Hepatocyte (in vitro differentiated cells): ENCODE measurements around the gene GMDS. TPM values are rescaled to one million over a fixed set of nuclear protein-coding genes. Genes with fewer than 3 reads are reported as not detected.

Source experiments
- DNase-seq: peaks from one replicate; pipeline ENCODE4 v3.0.0-alpha.2; 2016; ENCODE audit warnings: low spot score
- H2AFZ ChIP-seq: fragments of 200-600 bp; sonication (generic); 2 replicates; pipeline ENCODE4 v1.6.0; 2016; ENCODE audit warnings: antibody characterized with exemption, mild to moderate bottlenecking
- H3K27ac ChIP-seq: fragments of 200-600 bp; sonication (generic); 2 replicates; pipeline ENCODE4 v1.5.1; 2016; ENCODE audit warnings: mild to moderate bottlenecking
- H3K27me3 ChIP-seq: fragments of 200-600 bp; sonication (generic); 2 replicates; pipeline ENCODE4 v1.6.1; 2016
- H3K36me3 ChIP-seq: fragments of 200-600 bp; sonication (generic); replicated peaks from 2 replicates; pipeline ENCODE4 v1.5.1; 2016; ENCODE audit warnings: low read depth; ENCODE audit not compliant: insufficient read depth
- H3K4me1 ChIP-seq: fragments of 200-600 bp; sonication (generic); 2 replicates; pipeline ENCODE4 v1.5.1; 2016; ENCODE audit warnings: mild to moderate bottlenecking, moderate library complexity; ENCODE audit not compliant: insufficient read depth
- H3K4me2 ChIP-seq: fragments of 200-600 bp; sonication (generic); 2 replicates; pipeline ENCODE4 v1.6.0; 2016
- H3K4me3 ChIP-seq: fragments of 200-600 bp; sonication (generic); 2 replicates; pipeline ENCODE4 v1.5.1; 2016; ENCODE audit warnings: mild to moderate bottlenecking
- H3K79me2 ChIP-seq: fragments of 200-600 bp; sonication (generic); 2 replicates; pipeline ENCODE4 v1.6.0; 2017; ENCODE audit warnings: mild to moderate bottlenecking
- H3K9me2 ChIP-seq: fragments of 200-600 bp; sonication (generic); replicated peaks from 2 replicates; pipeline ENCODE4 v1.6.0; 2017; ENCODE audit warnings: mild to moderate bottlenecking; ENCODE audit not compliant: insufficient read depth
- H3K9me3 ChIP-seq: fragments of 200-600 bp; sonication (generic); 2 replicates; pipeline ENCODE4 v1.5.1; 2016; ENCODE audit warnings: low read depth, mild to moderate bottlenecking
- H4K20me1 ChIP-seq: fragments of 200-600 bp; sonication (generic); 2 replicates; pipeline ENCODE4 v1.6.0; 2016; ENCODE audit warnings: mild to moderate bottlenecking; ENCODE audit not compliant: insufficient read depth, poor library complexity, severe bottlenecking
- EZH2 ChIP-seq: fragments of 200-600 bp; sonication (generic); IDR thresholded peaks from 2 replicates; pipeline ENCODE4 v1.6.1; 2016; ENCODE audit warnings: antibody characterized with exemption, mild to moderate bottlenecking, borderline replicate concordance
- EZH2phosphoT487 ChIP-seq: fragments of 200-600 bp; sonication (generic); IDR thresholded peaks from one replicate; pipeline ENCODE4 v1.6.1; 2018; ENCODE audit warnings: antibody characterized with exemption, mild to moderate bottlenecking, low read depth, moderate library complexity; ENCODE audit not compliant: unreplicated experiment, severe bottlenecking
- WGBS: methylation state at CpG from one replicate; pipeline ENCODE4 v1.1.6; 2016; ENCODE audit warnings: low lambda C conversion rate; ENCODE audit errors: missing lambda C conversion rate; 5-methylcytosine and 5-hydroxymethylcytosine counted together
- polyA plus RNA-seq: library from polyadenylated mRNA; unstranded; fragments of >200 nt; fragmentation: Nextera tagmentation; extraction: Ambion mirVana; gene quantifications from 2 replicates; pipeline ENCODE4 v1.2.1, GENCODE V29; 2016
- total RNA-seq: library from RNA; depleted of rRNA; stranded (reverse); fragments of >200 nt; gene quantifications from 2 replicates; pipeline ENCODE4 v1.2.3, GENCODE V29; 2014
- TF ChIP-seq, protein P1 (sequence below): fragments of 200-600 bp; sonication (generic); IDR thresholded peaks from 2 replicates; pipeline ENCODE4 v1.5.1; 2016; ENCODE audit warnings: antibody characterized with exemption, mild to moderate bottlenecking; ENCODE audit not compliant: poor library complexity

Gene GMDS
- total and polyA plus RNA-seq, 2 experiments from 2014 or later = 20.7 to 32.6 TPM

DNA sequence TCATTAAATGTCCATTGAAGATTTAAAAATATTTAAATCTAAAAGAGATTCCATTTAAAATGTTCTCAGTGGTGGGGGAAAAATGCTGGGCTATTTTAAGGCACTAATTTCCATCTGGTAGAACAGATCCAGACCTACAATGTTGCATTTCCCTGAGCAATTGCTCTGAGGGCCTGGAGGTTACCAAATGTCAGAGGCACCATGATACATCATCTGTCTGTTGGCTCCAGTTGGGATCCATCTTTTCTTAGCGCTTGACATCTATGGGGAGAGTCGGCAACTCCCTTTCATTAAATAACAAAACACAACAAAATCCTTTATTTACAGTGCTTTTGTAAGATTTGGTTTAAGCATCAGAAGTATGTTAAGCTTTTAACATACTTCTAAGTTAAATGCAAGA lies 411.2 kb downstream of the GMDS start:
- DNase-seq = no peak

DNA sequence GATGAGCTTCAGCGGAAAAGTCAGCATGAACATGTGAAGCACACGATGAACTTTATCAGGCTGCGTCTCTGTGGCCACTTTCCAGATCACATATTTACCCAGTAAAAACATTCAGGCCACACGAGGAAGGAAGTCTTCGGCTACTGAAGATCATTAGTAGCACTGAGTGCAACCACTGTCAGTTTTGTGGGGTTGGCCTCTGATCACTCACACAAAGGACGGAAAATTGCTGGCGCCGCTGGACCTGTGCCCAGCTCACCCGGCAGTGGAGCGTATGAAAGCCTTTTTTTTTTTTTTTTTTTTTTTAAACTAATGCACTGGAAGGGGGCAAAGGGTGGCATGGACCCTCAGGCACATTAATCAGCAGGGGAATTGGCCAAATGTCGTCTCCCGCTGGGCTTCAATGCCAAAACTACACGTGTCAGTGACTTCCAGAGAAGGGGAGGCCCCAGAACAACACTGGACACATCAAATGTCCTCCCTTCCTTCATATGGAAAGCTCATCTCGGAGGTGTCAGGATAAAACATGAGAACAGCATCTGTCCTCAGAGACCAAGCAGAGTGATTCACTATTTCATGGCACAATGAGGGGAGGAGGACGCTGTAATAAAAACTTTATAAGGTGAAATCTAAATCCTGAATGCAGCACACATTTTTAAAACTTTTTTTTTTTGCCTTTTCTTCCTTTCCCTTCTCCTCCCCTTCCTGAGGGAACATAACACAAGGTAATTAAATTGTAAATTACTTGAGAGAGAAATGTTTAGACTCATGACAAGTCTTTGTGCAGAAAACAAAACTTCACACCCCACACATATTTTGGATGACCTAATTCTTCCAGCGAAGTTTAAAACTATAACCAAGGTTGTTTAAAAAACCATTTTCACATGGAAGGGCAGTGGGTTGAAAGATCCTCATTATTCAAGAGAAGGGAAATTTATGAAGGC lies 412.3 kb downstream of the GMDS start:
- no peak overlapping the region for H3K4me3 ChIP-seq

More for the DNA sequence above, 411.2 kb downstream of the GMDS start:
- TF ChIP-seq, protein P1, sequence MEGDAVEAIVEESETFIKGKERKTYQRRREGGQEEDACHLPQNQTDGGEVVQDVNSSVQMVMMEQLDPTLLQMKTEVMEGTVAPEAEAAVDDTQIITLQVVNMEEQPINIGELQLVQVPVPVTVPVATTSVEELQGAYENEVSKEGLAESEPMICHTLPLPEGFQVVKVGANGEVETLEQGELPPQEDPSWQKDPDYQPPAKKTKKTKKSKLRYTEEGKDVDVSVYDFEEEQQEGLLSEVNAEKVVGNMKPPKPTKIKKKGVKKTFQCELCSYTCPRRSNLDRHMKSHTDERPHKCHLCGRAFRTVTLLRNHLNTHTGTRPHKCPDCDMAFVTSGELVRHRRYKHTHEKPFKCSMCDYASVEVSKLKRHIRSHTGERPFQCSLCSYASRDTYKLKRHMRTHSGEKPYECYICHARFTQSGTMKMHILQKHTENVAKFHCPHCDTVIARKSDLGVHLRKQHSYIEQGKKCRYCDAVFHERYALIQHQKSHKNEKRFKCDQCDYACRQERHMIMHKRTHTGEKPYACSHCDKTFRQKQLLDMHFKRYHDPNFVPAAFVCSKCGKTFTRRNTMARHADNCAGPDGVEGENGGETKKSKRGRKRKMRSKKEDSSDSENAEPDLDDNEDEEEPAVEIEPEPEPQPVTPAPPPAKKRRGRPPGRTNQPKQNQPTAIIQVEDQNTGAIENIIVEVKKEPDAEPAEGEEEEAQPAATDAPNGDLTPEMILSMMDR = no peak
- TF ChIP-seq EZH2 (no peak), EZH2phosphoT487 (no peak)
- Histone ChIP-seq H3K27ac (no peak overlapping the region), H3K9me2 (no peaks in the 10 kb centered on the region), H3K4me2 (no peak overlapping the region), H3K27me3 (no peaks in the 10 kb centered on the region), H3K79me2 (no peaks in the 10 kb centered on the region), H3K9me3 (no peaks in the 10 kb centered on the region), H3K4me1 (peaks cover 4% of the 10 kb centered on the region), H4K20me1 (no peaks in the 10 kb centered on the region), H2AFZ (no peak overlapping the region), H3K4me3 (no peak overlapping the region), H3K36me3 (no peaks in the 10 kb centered on the region)
- WGBS = 61% methylated on average over 2 of the region's 2 CpGs

DNA sequence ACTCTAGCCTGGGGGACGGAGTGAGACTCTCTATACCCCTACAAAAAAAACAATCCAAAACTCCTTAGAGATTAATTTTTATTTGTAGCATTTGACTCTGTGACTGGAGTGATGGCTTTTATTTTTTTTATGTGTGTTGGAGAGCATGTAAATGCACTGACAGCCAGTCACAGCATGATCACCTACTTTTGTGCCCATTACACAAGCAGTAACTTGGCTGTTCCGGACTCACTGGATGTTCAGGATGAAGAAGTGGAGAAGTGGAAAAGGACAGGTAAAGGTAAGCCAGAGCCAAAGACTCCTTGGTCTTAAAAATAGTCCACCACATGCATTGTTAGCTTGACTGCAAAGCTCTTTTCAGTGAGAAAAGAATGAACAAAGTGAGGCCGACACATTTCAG lies 413.0 kb downstream of the GMDS start:
- no peak overlapping the region for H3K4me2 ChIP-seq
- no peaks in the 10 kb centered on the region for H3K27me3 ChIP-seq
- no peak overlapping the region for H3K27ac ChIP-seq

More for the DNA sequence above, 412.3 kb downstream of the GMDS start:
- peaks cover 8% of the 10 kb centered on the region for H3K9me3 ChIP-seq
- H2AFZ ChIP-seq = no peak overlapping the region
- TF ChIP-seq EZH2 (no peak), EZH2phosphoT487 (no peak)
- TF ChIP-seq, protein P1 = no peak
- H3K27me3 ChIP-seq = no peaks in the 10 kb centered on the region
- H3K36me3 ChIP-seq = no peaks in the 10 kb centered on the region
- H3K79me2 ChIP-seq = no peaks in the 10 kb centered on the region
- no peak for DNase-seq
- H3K4me2 ChIP-seq = no peak overlapping the region
- H3K4me1 ChIP-seq = peaks cover 2% of the 10 kb centered on the region
- no peaks in the 10 kb centered on the region for H3K9me2 ChIP-seq
- H3K27ac ChIP-seq = no peak overlapping the region
- WGBS = 69% methylated on average over 16 of the region's 16 CpGs
- no peaks in the 10 kb centered on the region for H4K20me1 ChIP-seq

More for the DNA sequence above, 413.0 kb downstream of the GMDS start:
- Histone ChIP-seq H2AFZ (no peak overlapping the region), H3K36me3 (no peaks in the 10 kb centered on the region), H3K4me1 (no peaks in the 10 kb centered on the region), H3K4me3 (no peak overlapping the region), H4K20me1 (no peaks in the 10 kb centered on the region), H3K9me3 (peaks cover 8% of the 10 kb centered on the region), H3K79me2 (no peaks in the 10 kb centered on the region), H3K9me2 (no peaks in the 10 kb centered on the region)
- DNase-seq = no peak
- no peak for TF ChIP-seq EZH2phosphoT487
- no peak for TF ChIP-seq EZH2
- TF ChIP-seq, protein P1 = no peak
- WGBS = 84% methylated on average over 3 of the region's 3 CpGs
